PC-9 (cell line): ENCODE data around the gene CRHR2.

Experiments
- CTCF ChIP-seq: fragments of 200-600 bp; sonication (generic); conservative IDR thresholded peaks from 2 replicates; pipeline ENCODE4 v1.6.1; 2017; ENCODE audit warnings: mixed run types, antibody characterized with exemption, mild to moderate bottlenecking, moderate library complexity
- EZH2 ChIP-seq: fragments of 200-600 bp; sonication (generic); IDR thresholded peaks from 2 replicates; pipeline ENCODE4 v1.8.0; 2017; ENCODE audit warnings: antibody characterized with exemption, low read depth

GRCh38 chr7:30683306-30683705 is 1.1 kb upstream of the CRHR2 start:
- TF ChIP-seq CTCF (no peak), EZH2 (no peak)
